ENCODE data around the gene NXPE3.

Gene NXPE3

GRCh38 chr3:101803173-101803782 lies 24.3 kb downstream of the NXPE3 start:
- Histone ChIP-seq H3K27ac (ENCODE audit: low read length) (peak overlapping the region; percentile 42; the same call in 1 of the 2 replicates), H3K4me3 (ENCODE audit: low read length) (peak overlapping the region; percentile 10; the same call in 1 of the 2 replicates), H3K79me2 (ENCODE audit: low read length) (peaks cover 86% of the 10 kb centered on the region), H3K9me3 (replicated peaks; ENCODE audit: insufficient read depth, low read length) (no peaks in the 10 kb centered on the region), H3K4me2 (ENCODE audit: low read depth, low read length) (peak overlapping the region; percentile 37), H4K20me1 (ENCODE audit: insufficient read depth, low read length) (no peaks in the 10 kb centered on the region), H3K9ac (ENCODE audit: low read length) (no peak overlapping the region), H3K27me3 (replicated peaks; ENCODE audit: insufficient read depth, low read length) (no peaks in the 10 kb centered on the region), H3K4me1 (ENCODE audit: low read length) (peaks cover 48% of the 10 kb centered on the region), H3F3A (ENCODE audit: insufficient read depth, low read length) (peaks cover 47% of the 10 kb centered on the region), H3K9me2 (replicated peaks; ENCODE audit: insufficient read depth, low read length) (no peaks in the 10 kb centered on the region), H3K36me3 (replicated peaks; ENCODE audit: insufficient read depth, low read length) (peaks cover 17% of the 10 kb centered on the region), H2AFZ (ENCODE audit: low read length) (no peak overlapping the region)
- TF ChIP-seq, protein P1, sequence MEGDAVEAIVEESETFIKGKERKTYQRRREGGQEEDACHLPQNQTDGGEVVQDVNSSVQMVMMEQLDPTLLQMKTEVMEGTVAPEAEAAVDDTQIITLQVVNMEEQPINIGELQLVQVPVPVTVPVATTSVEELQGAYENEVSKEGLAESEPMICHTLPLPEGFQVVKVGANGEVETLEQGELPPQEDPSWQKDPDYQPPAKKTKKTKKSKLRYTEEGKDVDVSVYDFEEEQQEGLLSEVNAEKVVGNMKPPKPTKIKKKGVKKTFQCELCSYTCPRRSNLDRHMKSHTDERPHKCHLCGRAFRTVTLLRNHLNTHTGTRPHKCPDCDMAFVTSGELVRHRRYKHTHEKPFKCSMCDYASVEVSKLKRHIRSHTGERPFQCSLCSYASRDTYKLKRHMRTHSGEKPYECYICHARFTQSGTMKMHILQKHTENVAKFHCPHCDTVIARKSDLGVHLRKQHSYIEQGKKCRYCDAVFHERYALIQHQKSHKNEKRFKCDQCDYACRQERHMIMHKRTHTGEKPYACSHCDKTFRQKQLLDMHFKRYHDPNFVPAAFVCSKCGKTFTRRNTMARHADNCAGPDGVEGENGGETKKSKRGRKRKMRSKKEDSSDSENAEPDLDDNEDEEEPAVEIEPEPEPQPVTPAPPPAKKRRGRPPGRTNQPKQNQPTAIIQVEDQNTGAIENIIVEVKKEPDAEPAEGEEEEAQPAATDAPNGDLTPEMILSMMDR (IDR thresholded peaks at IDR 0.05; ENCODE audit: low read length), result peak; percentile 87
- no peak for TF ChIP-seq EZH2 (optimal IDR thresholded peaks at IDR 0.05; ENCODE audit: low read depth, low read length)
- peak; percentile 90 for DNase-seq

DNA sequence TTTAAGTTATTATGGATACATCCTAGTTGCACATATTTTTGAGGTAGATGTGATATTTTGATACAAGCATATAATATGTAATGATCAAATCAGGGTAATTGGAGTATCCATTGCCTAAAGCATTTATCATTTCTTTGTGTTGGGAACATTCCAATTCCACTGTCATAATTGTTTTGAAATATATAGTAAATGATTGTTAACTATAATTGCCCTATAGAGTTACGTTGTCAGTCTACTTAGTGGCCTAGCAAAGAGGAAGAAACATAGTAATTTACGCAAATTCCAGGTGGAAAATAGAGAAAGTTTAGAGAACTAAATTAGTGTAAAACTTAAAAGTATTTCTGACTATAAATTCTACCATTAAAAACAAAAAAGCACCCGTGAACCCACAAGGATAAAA lies 24.9 kb downstream of the NXPE3 start:
- no peaks in the 10 kb centered on the region for H3K9me3 ChIP-seq (replicated peaks; ENCODE audit: insufficient read depth, low read length)
- no peaks in the 10 kb centered on the region for H4K20me1 ChIP-seq (ENCODE audit: insufficient read depth, low read length)
- peaks cover 48% of the 10 kb centered on the region for H3F3A ChIP-seq (ENCODE audit: insufficient read depth, low read length)
- H3K4me1 ChIP-seq (ENCODE audit: low read length), result peaks cover 53% of the 10 kb centered on the region
- no peaks in the 10 kb centered on the region for H3K9me2 ChIP-seq (replicated peaks; ENCODE audit: insufficient read depth, low read length)
- H3K79me2 ChIP-seq (ENCODE audit: low read length), result peaks cover 86% of the 10 kb centered on the region
- no peaks in the 10 kb centered on the region for H3K27me3 ChIP-seq (replicated peaks; ENCODE audit: insufficient read depth, low read length)
- no peak for TF ChIP-seq EZH2 (optimal IDR thresholded peaks at IDR 0.05; ENCODE audit: low read depth, low read length)
- no peak overlapping the region for H3K9ac ChIP-seq (ENCODE audit: low read length)
- no peak overlapping the region for H3K4me3 ChIP-seq (ENCODE audit: low read length)
- peak overlapping the region; percentile 37; the same call in 1 of the 2 replicates for H3K4me2 ChIP-seq (ENCODE audit: low read depth, low read length)
- no peak overlapping the region for H2AFZ ChIP-seq (ENCODE audit: low read length)
- peaks cover 17% of the 10 kb centered on the region for H3K36me3 ChIP-seq (replicated peaks; ENCODE audit: insufficient read depth, low read length)
- no peak for DNase-seq
- H3K27ac ChIP-seq (ENCODE audit: low read length), result no peak overlapping the region

DNA sequence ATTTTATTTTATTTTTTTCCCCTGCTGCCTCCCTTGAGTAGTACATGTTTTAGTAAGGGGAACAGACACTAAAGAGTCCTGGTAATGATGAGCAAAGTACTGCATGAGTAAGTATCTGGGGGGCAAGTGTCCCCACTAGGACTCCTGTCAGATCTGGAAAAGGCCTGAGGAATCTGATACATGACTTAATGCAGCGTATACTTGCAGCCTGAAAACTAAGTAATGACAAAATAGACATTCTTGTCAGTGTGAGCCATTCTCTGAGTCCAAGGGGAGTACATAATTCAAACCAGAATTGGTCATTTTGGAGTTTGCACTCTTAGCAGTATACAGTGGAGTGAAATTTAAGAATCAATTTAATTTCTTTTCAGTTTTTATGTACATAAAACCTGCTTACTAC lies 27.5 kb downstream of the NXPE3 start:
- no peaks in the 10 kb centered on the region for H3K27me3 ChIP-seq (replicated peaks; ENCODE audit: insufficient read depth, low read length)
- H3K36me3 ChIP-seq (replicated peaks; ENCODE audit: insufficient read depth, low read length), result peaks cover 6% of the 10 kb centered on the region; the same call in 1 of the 2 replicates
- no peak overlapping the region for H3K4me2 ChIP-seq (ENCODE audit: low read depth, low read length)
- no peaks in the 10 kb centered on the region for H3K9me3 ChIP-seq (replicated peaks; ENCODE audit: insufficient read depth, low read length)
- H3K4me3 ChIP-seq (ENCODE audit: low read length), result no peak overlapping the region
- TF ChIP-seq, protein P1 (IDR thresholded peaks at IDR 0.05; ENCODE audit: low read length), result no peak
- TF ChIP-seq EZH2phosphoT487 (IDR thresholded peaks at IDR 0.05; ENCODE audit: low read length) (no peak), EZH2 (optimal IDR thresholded peaks at IDR 0.05; ENCODE audit: low read depth, low read length) (no peak)
- H3K9me2 ChIP-seq (replicated peaks; ENCODE audit: insufficient read depth, low read length), result no peaks in the 10 kb centered on the region
- DNase-seq, result no peak
- H3K27ac ChIP-seq (ENCODE audit: low read length), result no peak overlapping the region
- H3K4me1 ChIP-seq (ENCODE audit: low read length), result peaks cover 66% of the 10 kb centered on the region
- no peaks in the 10 kb centered on the region for H4K20me1 ChIP-seq (ENCODE audit: insufficient read depth, low read length)
- H3F3A ChIP-seq (ENCODE audit: insufficient read depth, low read length), result peaks cover 33% of the 10 kb centered on the region
- no peak overlapping the region for H3K9ac ChIP-seq (ENCODE audit: low read length)
- peaks cover 87% of the 10 kb centered on the region for H3K79me2 ChIP-seq (ENCODE audit: low read length)
- H2AFZ ChIP-seq (ENCODE audit: low read length), result no peak overlapping the region

GRCh38 chr3:101807888-101808287 lies 28.9 kb downstream of the NXPE3 start:
- no peak overlapping the region for H2AFZ ChIP-seq (ENCODE audit: low read length)
- no peaks in the 10 kb centered on the region for H3K27me3 ChIP-seq (replicated peaks; ENCODE audit: insufficient read depth, low read length)
- H3K27ac ChIP-seq (ENCODE audit: low read length), result peak overlapping the region; percentile 66; the same call in 1 of the 2 replicates
- H3K36me3 ChIP-seq (replicated peaks; ENCODE audit: insufficient read depth, low read length), result peaks cover 6% of the 10 kb centered on the region; the same call in 1 of the 2 replicates
- peak; percentile 63 for DNase-seq
- H3F3A ChIP-seq (ENCODE audit: insufficient read depth, low read length), result peaks cover 22% of the 10 kb centered on the region
- H4K20me1 ChIP-seq (ENCODE audit: insufficient read depth, low read length), result no peaks in the 10 kb centered on the region
- peak overlapping the region; percentile 20; the same call in 1 of the 2 replicates for H3K9ac ChIP-seq (ENCODE audit: low read length)
- H3K9me3 ChIP-seq (replicated peaks; ENCODE audit: insufficient read depth, low read length), result no peaks in the 10 kb centered on the region
- peak overlapping the region; percentile 55 for H3K4me2 ChIP-seq (ENCODE audit: low read depth, low read length)
- peak overlapping the region; percentile 27; the same call in 1 of the 2 replicates for H3K4me3 ChIP-seq (ENCODE audit: low read length)
- peaks cover 57% of the 10 kb centered on the region for H3K4me1 ChIP-seq (ENCODE audit: low read length)
- H3K9me2 ChIP-seq (replicated peaks; ENCODE audit: insufficient read depth, low read length), result no peaks in the 10 kb centered on the region
- TF ChIP-seq EZH2phosphoT487 (IDR thresholded peaks at IDR 0.05; ENCODE audit: low read length) (no peak), EZH2 (optimal IDR thresholded peaks at IDR 0.05; ENCODE audit: low read depth, low read length) (no peak)
- TF ChIP-seq, protein P1 (IDR thresholded peaks at IDR 0.05; ENCODE audit: low read length), result no peak
- H3K79me2 ChIP-seq (ENCODE audit: low read length), result peaks cover 84% of the 10 kb centered on the region
